NCI-H446 treated with DMSO at 0.1 percent for 48 hours (cell line): ENCODE measurements around the gene FAM53B.
A peak's percentile ranks its signal among the peaks of the same experiment; 100 is the strongest.

Experiments
- DNase-seq: peaks from one replicate; lab custom pipeline; 2025; lab: John Stamatoyannopoulos, UW

Gene FAM53B

DNA sequence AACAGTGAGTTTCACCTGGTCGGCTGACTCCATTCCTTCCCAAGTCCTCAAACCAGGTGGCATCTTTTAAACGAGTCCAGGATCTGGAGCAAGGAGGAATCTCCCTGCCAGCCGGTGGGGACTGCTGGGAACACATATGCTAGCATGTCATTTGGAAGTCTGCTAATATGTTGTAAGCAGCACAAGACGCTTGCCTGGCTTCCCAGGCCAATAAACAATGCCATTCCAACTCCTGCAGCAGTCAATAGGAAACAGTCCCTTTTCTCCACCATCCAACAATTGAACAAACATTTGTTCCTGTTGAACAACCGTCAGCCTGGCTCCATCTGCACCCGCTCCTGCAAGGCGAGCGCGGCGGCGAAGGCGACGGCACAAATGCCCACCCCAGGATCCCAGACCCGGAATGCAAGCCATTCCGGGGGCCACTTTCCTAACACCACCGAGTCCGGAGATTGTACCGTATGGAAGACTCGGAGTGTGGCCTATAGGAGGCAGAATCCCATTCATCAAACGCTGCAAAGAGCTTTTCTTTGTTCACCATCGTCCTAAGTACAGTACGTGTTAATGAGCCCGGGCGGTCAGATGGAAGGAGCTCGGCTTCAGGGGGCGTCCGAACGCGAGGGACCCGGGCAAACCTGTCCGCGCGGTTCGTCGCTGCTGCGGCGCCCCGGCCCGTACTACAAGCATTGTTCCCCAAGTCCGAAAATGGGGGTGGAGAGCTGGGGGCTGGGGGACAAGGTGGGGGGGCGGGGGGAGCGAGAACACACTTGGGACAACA is 1.6 kb downstream of the FAM53B start:
- DNase-seq, result peak; percentile 26

GRCh38 chr10:124741922-124742412 is 2.2 kb downstream of the FAM53B start:
- DNase-seq, result no peak

DNA sequence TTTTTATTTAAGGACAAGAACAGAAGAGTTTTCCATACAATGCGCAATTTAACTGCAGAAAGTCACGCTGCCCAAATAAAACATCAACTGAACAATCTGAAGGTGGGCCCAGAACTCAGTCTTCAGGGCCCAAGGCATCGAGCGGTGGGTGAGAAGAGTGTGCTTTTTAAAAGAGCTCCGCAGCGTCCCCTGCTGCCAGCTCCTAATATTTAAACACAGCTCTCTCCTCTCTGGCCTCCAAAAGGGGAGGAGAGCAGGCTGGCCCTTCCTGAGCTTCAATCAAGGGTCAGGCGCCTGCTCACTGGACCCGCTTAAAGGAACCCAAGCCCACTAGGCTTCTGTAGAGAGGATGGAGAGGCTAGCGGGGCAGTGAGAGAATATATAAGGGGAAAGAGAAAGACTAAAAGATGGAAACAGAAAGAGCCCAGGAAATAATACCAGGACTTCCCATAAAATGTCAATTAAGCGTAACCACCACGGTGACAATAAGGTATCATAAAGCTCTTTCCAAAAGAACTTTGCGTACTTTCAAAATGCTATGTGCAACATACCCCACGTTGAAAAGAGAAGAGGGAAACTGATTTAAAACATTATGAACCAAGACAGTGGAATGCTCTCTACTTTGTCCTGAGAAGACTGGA is 2.8 kb downstream of the FAM53B start:
- DNase-seq, result peak; percentile 23

DNA sequence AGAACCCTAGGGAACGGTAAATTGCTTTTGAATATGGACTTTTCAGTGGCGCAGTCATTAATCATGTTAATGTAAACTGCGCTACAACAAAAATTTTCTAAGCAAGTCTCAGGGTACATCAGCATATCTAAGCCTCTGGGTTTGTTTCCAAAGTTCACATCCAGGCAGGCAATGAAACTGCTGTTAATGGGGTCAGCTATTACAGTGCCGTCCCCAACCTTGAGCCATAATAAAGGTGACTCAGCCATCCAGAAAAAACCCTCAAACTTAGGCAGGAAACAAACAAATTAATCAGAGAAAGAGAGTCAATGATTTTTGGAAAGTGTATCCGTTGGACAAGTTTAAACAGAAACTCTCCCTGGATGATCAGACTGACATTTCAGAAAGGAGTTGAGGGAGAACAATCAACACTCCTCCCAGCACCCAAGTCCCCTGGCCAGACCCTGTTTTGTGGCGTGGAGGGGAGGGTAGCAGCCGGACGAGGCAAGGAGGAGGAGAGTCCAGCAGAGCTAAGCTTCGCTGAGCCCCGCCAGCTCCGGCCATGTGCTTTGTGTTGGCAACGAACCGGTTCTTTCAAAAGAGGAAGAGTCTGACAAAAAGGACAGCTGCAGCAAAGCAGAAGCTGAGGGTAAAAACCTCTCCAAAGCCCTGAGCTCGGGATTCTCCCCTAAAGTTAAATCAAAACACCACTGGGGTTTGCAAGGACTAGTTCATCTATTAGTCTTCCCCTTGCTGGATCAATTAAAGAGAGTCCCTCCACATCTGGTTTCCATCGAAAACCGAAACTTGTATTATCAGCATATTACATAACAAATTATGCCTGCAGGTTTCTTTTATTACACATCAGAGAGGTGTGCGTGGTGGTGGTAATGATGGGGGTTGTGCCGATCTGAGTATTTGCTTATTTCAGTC is 3.6 kb downstream of the FAM53B start:
- DNase-seq, result no peak

- no peak for DNase-seq
Measured at GRCh38 chr10:124739986-124740368, 4.2 kb downstream of the FAM53B start.

DNA sequence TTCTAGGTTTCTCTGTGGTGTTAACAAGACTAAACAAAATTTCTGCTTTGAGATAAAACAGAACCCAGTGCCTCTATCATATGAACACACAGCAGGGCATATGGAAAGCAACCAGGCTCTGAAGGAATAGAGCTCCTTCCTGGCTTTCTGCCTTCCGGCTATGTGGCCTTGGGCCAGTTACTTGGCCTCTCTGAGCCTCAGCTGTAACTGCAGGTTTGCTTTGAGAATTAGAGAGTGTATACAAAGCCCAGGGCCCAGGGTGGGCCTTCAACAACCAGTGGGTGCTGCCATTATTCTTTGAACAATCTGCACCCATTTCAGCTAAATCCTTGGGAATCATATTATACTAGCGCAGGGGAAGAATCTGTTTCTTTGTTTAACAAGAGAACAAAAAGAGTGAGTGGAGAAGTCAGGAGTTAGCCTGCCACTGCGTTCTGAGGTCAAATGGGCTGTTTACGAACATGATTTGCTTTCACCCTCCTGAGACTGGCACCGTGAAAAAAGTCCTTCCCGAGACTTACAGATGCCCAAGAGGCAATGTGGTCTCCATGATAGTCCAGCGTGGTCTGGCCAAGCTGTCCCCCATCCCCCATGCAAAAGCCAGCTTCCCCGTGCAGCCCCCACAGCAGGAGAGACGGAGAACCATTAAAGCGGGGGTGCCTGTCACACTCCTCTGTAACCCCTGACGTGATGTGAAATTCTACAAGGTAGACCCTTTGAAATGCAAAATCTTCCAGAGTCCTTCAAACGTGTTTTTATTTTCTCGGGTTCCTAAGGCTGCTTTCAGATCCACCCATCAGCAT is 4.9 kb downstream of the FAM53B start:
- DNase-seq, result no peak

DNA sequence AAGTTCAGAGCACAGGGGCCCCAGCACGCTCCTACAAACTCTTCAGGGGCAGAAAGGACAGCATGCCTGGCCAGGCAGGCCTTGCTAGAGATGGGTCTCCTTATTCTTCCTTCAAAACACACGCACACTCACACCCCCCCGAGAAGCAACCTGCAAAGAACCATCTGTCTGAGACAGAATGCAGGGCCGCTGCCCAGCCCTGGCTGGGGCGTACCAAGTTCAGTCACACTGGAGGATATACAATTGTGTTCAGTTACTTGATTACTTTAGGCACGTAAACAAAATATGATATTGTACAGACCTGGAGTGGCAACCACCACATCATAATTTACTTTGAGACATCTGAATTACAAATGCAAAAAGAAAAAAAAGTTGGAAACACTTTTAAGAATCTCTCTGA is 5.7 kb downstream of the FAM53B start:
- DNase-seq, result no peak

GRCh38 chr10:124737708-124738107 is 6.5 kb downstream of the FAM53B start:
- no peak for DNase-seq

DNA sequence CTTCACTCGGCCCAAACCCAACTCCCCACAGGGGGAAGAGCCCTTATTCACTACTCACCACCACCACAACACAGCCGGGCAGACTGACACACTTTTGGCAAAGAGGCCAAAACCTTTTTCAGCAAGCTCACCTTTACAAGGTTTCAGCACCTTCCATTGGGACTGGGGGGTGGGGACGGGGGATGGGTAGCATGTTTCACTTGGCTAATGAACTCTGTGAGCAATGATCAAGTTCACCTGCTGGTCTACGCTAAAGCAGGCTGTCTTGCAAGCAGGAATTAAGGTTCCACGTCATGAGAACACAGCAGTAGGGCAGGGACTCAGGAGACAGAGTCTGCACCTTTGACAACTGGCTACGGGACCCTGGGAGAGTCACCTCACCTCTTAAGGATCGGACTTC is 7.0 kb downstream of the FAM53B start:
- DNase-seq, result no peak

DNA sequence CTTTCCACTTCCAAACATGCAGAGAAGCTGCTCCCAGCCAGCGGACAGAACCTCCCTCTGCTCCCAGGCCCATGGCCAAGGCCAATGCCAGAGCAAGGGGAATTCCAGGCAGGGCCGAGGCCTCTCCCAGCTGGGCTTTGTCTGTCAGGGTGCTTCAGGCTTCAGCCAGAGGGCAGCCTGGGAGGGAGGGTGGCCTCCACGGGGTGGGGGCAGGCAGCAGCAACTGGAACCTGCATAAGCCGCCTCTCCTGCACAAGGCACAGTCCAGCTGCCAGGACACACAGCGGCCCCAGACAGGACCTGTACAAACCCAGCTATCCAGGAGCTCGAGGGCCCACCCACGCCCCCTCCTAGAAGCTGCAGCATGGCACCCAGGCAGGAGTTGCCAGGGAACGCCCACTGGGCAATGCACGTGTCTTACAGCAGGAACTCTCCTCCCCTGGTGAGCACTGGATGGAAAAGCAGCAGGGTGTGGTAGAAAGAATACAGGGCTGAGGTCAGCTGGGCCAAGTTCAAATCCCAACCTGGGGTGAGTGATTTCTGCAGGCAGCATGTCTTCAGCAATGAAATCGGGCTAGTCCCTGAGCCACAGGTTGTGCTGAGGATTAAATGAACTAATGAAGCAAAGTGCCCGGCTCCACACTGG is 7.6 kb downstream of the FAM53B start:
- no peak for DNase-seq

- DNase-seq, result no peak
Measured at GRCh38 chr10:124735491-124736286, 8.5 kb downstream of the FAM53B start.

- DNase-seq, result no peak
Measured at GRCh38 chr10:124734311-124735166, 9.6 kb downstream of the FAM53B start.

GRCh38 chr10:124733571-124734245 is 10.5 kb downstream of the FAM53B start:
- DNase-seq, result no peak

GRCh38 chr10:124732931-124733570 is 11.1 kb downstream of the FAM53B start:
- no peak for DNase-seq

- DNase-seq, result no peak
Measured at GRCh38 chr10:124731551-124731950, 12.6 kb downstream of the FAM53B start.

DNA sequence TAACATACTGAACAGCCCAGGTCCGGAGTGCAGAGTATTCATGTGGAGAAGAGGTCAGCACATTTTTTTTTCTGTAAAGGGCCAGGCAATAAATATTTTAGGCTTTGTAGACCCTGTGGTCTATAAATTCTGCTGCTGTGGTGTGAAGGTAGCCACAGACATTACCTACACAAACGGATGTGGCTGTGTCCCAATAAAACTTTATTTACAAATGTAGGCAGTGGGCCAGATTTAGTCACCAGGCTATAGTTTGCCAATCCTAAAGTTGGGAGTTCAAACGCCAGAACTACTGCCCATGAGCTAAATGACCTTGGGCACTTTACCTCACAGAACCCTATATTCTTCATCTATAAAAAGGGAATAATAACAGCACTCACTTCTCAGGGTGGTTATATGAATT is 13.4 kb downstream of the FAM53B start:
- no peak for DNase-seq

GRCh38 chr10:124728830-124729661 is 15.1 kb downstream of the FAM53B start:
- no peak for DNase-seq
